HEK293 (cell line): Measurements from ENCODE around the gene CNOT4.

Source experiments
- YY1 ChIP-seq: fragments of 450-650 bp; formaldehyde crosslinking; IDR thresholded peaks from 2 replicates; pipeline ENCODE4 v1.5.1; 2018; ENCODE audit warnings: missing biosample characterization, missing genetic modification characterization
- ZNF184 ChIP-seq: fragments of 450-650 bp; IDR thresholded peaks from 2 replicates; pipeline ENCODE4 v1.5.1; 2018; ENCODE audit warnings: missing biosample characterization, mild to moderate bottlenecking, missing genetic modification characterization
- ZNF274 ChIP-seq, 2 experiments: fragments of 200-500 bp in 1 of 2; fragments of 450-650 bp in 1 of 2; sonication (Bioruptor generic) in 1 of 2; formaldehyde crosslinking in 1 of 2; IDR thresholded peaks; 2 replicates each; pipeline versions ENCODE4 v1.5.1 to v1.6.1; 2014 to 2016; ENCODE audit warnings: borderline replicate concordance in 1 of 2, inconsistent platforms in 1 of 2, low read length in 1 of 2, missing biosample characterization in 1 of 2, missing genetic modification characterization in 1 of 2
- TF ChIP-seq, protein P1 (sequence below): fragments of 450-650 bp; formaldehyde crosslinking; IDR thresholded peaks from 2 replicates; pipeline ENCODE4 v1.5.1; 2016; ENCODE audit warnings: missing biosample characterization, missing genetic modification characterization

DNA sequence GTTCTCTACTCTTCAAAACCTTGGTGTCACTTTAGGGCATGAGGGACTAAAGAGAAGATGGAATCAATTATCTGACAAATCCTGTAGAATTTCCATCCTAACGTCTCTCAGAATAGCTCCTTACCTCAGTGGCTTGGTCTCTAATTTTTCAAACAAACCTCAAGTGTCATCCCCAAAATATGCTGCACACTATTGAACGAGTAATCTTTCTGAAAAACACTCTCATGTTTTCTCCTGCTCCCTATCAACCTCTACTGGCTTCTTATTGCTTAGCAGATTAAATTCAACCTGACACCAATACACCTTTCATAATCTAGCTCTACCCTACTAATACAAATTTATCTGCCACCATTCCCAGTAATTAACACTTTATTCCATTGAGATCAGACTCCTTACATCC lies 8.5 kb downstream of the CNOT4 start:
- TF ChIP-seq, protein P1, sequence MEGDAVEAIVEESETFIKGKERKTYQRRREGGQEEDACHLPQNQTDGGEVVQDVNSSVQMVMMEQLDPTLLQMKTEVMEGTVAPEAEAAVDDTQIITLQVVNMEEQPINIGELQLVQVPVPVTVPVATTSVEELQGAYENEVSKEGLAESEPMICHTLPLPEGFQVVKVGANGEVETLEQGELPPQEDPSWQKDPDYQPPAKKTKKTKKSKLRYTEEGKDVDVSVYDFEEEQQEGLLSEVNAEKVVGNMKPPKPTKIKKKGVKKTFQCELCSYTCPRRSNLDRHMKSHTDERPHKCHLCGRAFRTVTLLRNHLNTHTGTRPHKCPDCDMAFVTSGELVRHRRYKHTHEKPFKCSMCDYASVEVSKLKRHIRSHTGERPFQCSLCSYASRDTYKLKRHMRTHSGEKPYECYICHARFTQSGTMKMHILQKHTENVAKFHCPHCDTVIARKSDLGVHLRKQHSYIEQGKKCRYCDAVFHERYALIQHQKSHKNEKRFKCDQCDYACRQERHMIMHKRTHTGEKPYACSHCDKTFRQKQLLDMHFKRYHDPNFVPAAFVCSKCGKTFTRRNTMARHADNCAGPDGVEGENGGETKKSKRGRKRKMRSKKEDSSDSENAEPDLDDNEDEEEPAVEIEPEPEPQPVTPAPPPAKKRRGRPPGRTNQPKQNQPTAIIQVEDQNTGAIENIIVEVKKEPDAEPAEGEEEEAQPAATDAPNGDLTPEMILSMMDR (tag by site-specific recombination): no peak
- TF ChIP-seq YY1 (no peak), ZNF274 (IDR thresholded peaks at IDR 0.05; ENCODE audit: low read length) (no peak), ZNF274 (tag by site-specific recombination; IDR thresholded peaks at IDR 0.05; ENCODE audit: borderline replicate concordance) (no peak), ZNF184 (tag by site-specific recombination) (no peak)
